Renal cortical epithelial cell (primary cell): ENCODE measurements around the gene ARHGDIA. TPM values are rescaled to one million over a fixed set of nuclear protein-coding genes. Genes with fewer than 3 reads are reported as not detected.

Source experiments
- DNase-seq: peaks from one replicate; pipeline ENCODE4 v3.0.0-alpha.2; 2011; ENCODE audit warnings: low read depth
- total RNA-seq: library from RNA; depleted of rRNA; stranded (reverse); fragments of >200 nt; gene quantifications from 2 replicates; pipeline ENCODE4 v1.2.3, GENCODE V29; 2014

The ARHGDIA gene
- total RNA-seq, 1 donor from 2014 or later, result 237 TPM

GRCh38 chr17:81825841-81826466, 45.2 kb downstream of the ARHGDIA start:
- DNase-seq, result no peak

DNA sequence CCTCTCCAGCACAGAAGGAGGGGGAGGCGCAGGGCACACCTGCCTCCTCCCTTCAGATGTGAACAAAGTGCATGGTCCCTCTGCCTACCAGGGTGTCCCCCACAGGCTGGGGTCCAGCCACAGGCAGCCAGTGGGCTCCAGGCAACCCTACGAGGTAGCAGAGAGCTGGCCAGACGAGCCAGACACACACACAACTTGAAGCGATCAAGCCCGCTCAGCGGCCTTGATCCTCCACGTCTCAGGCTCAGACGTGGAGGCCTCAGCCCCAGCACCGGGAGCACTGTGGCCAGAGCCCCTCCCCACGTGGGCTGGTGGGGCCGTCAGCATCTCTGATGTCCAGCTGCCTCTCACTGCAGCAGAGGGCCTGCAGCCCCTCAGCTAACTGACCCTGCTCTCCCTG, 46.5 kb downstream of the ARHGDIA start:
- DNase-seq, result no peak

DNA sequence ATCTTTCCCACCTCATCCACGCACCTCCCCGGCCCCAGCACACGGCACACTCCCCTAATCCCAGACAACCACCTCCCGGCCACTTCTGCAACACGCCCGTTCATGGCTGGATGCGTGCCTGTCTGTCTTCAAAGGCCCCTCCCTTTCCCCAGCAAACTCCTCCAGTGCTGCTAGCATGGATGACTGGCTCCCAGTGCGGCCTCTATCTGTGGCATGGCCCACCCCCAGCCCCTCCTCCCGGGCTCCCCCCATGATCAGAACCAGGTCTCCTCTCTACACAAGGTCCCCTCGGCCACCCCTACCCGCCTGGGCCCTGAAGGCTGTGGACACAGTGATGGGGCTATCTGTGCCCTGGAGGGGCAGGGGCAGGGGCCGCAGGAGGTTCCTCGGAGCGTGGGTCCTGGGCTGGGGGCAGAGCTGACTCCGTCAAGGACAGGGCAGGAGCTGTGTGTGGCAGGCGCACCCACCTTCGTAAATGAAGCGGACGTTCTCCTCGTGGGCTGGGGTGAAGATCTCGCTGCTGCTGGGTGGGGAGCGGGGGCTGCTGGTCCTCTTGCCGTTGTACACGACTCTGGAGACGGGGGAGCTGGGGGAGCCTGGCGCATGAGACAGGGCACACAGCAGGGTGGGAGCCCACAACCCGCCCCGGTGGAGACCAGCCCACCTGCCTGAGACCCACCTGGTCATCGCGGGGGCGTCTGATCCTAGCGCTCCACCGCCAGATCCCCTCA, 47.2 kb downstream of the ARHGDIA start:
- no peak for DNase-seq

DNA sequence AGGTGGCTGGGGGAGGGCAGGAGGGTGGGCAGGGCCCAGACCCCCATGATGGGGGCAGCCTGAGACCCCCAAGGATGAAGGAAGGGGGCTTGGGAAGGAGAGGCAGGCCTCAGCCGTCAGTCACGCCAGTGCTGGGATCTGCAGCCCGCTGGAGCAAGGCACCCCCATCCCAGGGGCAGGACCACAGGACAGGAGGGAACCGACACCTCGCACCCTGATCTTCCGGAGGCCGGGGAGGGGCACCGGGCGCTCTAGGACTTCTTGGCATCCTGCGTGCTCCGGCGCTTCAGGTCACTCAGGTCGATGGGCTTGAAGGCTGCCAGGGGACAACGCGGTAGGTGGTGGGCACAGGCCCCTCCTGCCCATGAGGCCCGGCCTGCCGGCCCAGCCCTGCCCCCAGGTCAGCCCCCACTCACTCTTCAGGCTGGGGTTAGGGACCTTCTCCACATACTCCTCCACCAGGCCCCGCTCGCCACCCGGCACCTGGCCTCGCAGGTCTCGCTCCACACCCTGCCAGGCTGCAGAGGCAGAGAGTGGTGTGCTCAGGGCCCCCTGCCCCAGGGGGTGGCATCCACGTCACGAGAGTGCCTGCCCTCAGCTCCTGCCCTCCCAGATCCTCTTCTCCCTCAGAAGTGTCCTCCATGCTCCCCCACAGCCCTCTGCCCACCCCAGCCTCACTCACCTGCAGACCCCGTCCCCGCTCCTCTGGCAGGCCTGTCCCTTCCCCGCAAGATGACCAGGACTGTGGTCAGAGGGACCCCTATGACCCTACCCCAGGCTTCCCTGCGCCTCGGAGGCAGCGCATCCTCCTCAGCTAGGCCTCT, 47.9 kb downstream of the ARHGDIA start:
- DNase-seq, result no peak

- no peak for DNase-seq
These were observed 48.9 kb downstream of the ARHGDIA start for GRCh38 chr17:81822312-81822637.

DNA sequence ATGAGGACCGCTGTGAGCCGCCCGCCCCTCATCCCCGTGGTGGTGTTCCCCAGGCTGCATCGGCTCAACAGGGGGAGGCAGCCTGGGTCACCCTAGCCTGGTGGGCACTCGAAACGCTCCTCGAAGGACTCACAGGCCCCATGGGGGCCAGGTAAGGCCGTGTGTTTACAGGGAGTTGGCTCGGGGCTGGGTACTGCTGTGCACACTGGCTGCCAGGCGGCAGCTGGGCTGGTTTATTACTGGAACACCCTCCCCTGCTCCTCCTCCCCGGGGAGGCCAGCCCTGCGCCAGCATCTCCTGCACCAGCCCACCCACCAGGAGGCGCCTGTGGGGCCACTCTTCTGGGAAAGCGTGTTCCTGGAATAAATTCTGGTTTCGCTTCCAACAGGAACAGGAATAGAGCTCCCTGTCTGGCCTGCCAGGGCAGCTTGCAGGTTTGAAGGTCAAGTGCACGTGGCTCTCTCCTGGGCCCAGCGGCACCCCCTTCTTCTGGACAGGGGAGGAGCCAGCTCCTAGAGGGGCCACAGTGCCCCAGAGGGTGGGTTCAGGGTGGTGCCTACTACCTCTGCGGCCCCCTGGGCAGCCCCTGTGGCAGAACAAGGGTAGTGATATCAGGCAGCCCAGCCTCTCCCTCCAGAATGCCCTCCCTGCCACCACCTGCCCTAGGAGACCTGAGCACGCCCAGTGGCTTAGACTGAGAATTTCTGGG, 49.4 kb downstream of the ARHGDIA start:
- DNase-seq, result peak; percentile 67

- no peak for DNase-seq
These were observed 50.0 kb downstream of the ARHGDIA start for GRCh38 chr17:81821147-81821546.

GRCh38 chr17:81819708-81820107, 51.4 kb downstream of the ARHGDIA start:
- DNase-seq, result no peak

GRCh38 chr17:81817758-81818147, 53.4 kb downstream of the ARHGDIA start:
- no peak for DNase-seq

Other genes with a start within 250 kb of the ARHGDIA start
- 72.9 and 84.6 TPM in 2 replicates for gene NPLOC4, start 234.2 kb downstream of the ARHGDIA start, total RNA-seq
- 0.87 and 2.3 TPM in 2 replicates for gene TSPAN10, start 234.1 kb downstream of the ARHGDIA start, total RNA-seq
- gene PDE6G, start 214.8 kb downstream of the ARHGDIA start, total RNA-seq, result not detected in 2 replicates
- 22.6 and 34.6 TPM in 2 replicates for gene OXLD1, start 204.7 kb downstream of the ARHGDIA start, total RNA-seq
- 9.0 and 11.9 TPM in 2 replicates for gene CCDC137, start 204.6 kb downstream of the ARHGDIA start, total RNA-seq
- 21.7 and 44.1 TPM in 2 replicates for gene ARL16, start 187.5 kb downstream of the ARHGDIA start, total RNA-seq
- 104 and 110 TPM in 2 replicates for gene HGS, start 187.3 kb downstream of the ARHGDIA start, total RNA-seq
- 8.9 and 10.4 TPM in 2 replicates for gene MRPL12, start 168.0 kb downstream of the ARHGDIA start, total RNA-seq
- gene SLC25A10, start 159.1 kb downstream of the ARHGDIA start, total RNA-seq, result 35.7 and 61.8 TPM in 2 replicates
- gene GCGR, start 67.2 kb downstream of the ARHGDIA start, total RNA-seq, result not detected in 2 replicates
- gene MCRIP1, start 38.0 kb downstream of the ARHGDIA start, total RNA-seq, result 55.0 and 101 TPM in 2 replicates
- not detected in 2 replicates for gene PPP1R27, start 36.3 kb downstream of the ARHGDIA start, total RNA-seq
- gene P4HB, start 10.8 kb downstream of the ARHGDIA start, total RNA-seq, result 1,064 and 1,065 TPM in 2 replicates
- gene ALYREF, start 20.2 kb upstream of the ARHGDIA start, total RNA-seq, result 46.8 and 109 TPM in 2 replicates
- 77.3 and 104 TPM in 2 replicates for gene ANAPC11, start 20.4 kb upstream of the ARHGDIA start, total RNA-seq
- gene NPB, start 30.9 kb upstream of the ARHGDIA start, total RNA-seq, result 0.25 and 3.3 TPM in 2 replicates
- 18.6 and 47.2 TPM in 2 replicates for gene PCYT2, start 40.1 kb upstream of the ARHGDIA start, total RNA-seq
- 17.9 and 20.4 TPM in 2 replicates for gene SIRT7, start 46.8 kb upstream of the ARHGDIA start, total RNA-seq
- gene MAFG, start 56.4 kb upstream of the ARHGDIA start, total RNA-seq, result 11.3 and 14.4 TPM in 2 replicates
- gene PYCR1, start 66.0 kb upstream of the ARHGDIA start, total RNA-seq, result 69.3 and 122 TPM in 2 replicates
- gene MYADML2, start 75.9 kb upstream of the ARHGDIA start, total RNA-seq, result not detected in 2 replicates
- 0.05 TPM in 1 of 2 replicates, not detected in the other for gene NOTUM, start 89.8 kb upstream of the ARHGDIA start, total RNA-seq
- 12.6 and 18.8 TPM in 2 replicates for gene ASPSCR1, start 106.3 kb upstream of the ARHGDIA start, total RNA-seq
- gene CENPX, start 151.5 kb upstream of the ARHGDIA start, total RNA-seq, result 13.6 and 63.6 TPM in 2 replicates
- gene LRRC45, start 152.0 kb upstream of the ARHGDIA start, total RNA-seq, result 15.2 and 15.8 TPM in 2 replicates
- gene RAC3, start 160.3 kb upstream of the ARHGDIA start, total RNA-seq, result 7.7 and 16.8 TPM in 2 replicates
- 19.4 and 35.4 TPM in 2 replicates for gene DCXR, start 166.4 kb upstream of the ARHGDIA start, total RNA-seq
- gene RFNG, start 180.5 kb upstream of the ARHGDIA start, total RNA-seq, result 27.3 and 31.0 TPM in 2 replicates
- 112 and 119 TPM in 2 replicates for gene GPS1, start 180.6 kb upstream of the ARHGDIA start, total RNA-seq
- gene DUS1L, start 194.5 kb upstream of the ARHGDIA start, total RNA-seq, result 66.3 and 79.9 TPM in 2 replicates
- gene FASN, start 226.9 kb upstream of the ARHGDIA start, total RNA-seq, result 84.0 and 103 TPM in 2 replicates